Sciatic nerve (tissue), 2 donors: ENCODE measurements around the gene AGBL4. TPM values are rescaled to one million over a fixed set of nuclear protein-coding genes. Genes with fewer than 3 reads are reported as not detected.

ENCODE experiments used
- ATAC-seq: fragments of 200-7000 bp; cut with Tn5 transposase; one replicate; pipeline ENCODE4 v1.9.1; 2020; ENCODE audit warnings: mild to moderate bottlenecking, moderate library complexity
- DNase-seq: peaks from one replicate; pipeline ENCODE4 v3.0.0-alpha.2; 2020; ENCODE audit warnings: low spot score
- intact Hi-C: fragments of 100-400 bp; cut with DNase I; formaldehyde crosslinking; loops from one replicate; pipeline ENCODE4 v1.14.2; 2022
- total RNA-seq: library from RNA; stranded (reverse); fragmentation: NEBNext Ultra II Directional; extraction: Animal tissue kit (Norgen Biotek cat#: 25700); gene quantifications from one replicate; pipeline ENCODE4 v1.2.1, GENCODE V29; 2021
- donor health status: DM: no; HTN: no; CAD: no.
- donor health status: DM: no; HTN: no; CAD: no.

The AGBL4 gene
- total RNA-seq, 1 donor from 2014 or later: 1.3 TPM

GRCh38 chr1:48693180-48693579 lies 1330.6 kb downstream of the AGBL4 start:
- intact Hi-C loops: no loop called here
- ATAC-seq (no peak), DNase-seq (no peak)

GRCh38 chr1:48692235-48692634 lies 1331.5 kb downstream of the AGBL4 start:
- DNase-seq (no peak), ATAC-seq (no peak)
- intact Hi-C loops: no loop called here

GRCh38 chr1:48691429-48692001 lies 1332.2 kb downstream of the AGBL4 start:
- intact Hi-C loops: no loop called here
- no peak for ATAC-seq
- no peak for DNase-seq

GRCh38 chr1:48688102-48688760 lies 1335.5 kb downstream of the AGBL4 start:
- ATAC-seq (no peak), DNase-seq (no peak)
- intact Hi-C loops: no loop called here

- ATAC-seq: no peak
- no peak for DNase-seq
- intact Hi-C loops: no loop called here
Measured at GRCh38 chr1:48687282-48688045, 1336.3 kb downstream of the AGBL4 start.

GRCh38 chr1:48686159-48686558 lies 1337.6 kb downstream of the AGBL4 start:
- no peak for ATAC-seq
- intact Hi-C loops: no loop called here
- DNase-seq: no peak

- intact Hi-C loops: no loop called here
- DNase-seq: no peak
- peak; percentile 25 for ATAC-seq
Measured at GRCh38 chr1:48684381-48684780, 1339.4 kb downstream of the AGBL4 start.

GRCh38 chr1:48683839-48684238 lies 1339.9 kb downstream of the AGBL4 start:
- intact Hi-C loops: no loop called here
- DNase-seq (no peak), ATAC-seq (peak; percentile 78)

- no peak for DNase-seq
- intact Hi-C loops: no loop called here
- no peak for ATAC-seq
Measured at GRCh38 chr1:48681476-48682305, 1342.1 kb downstream of the AGBL4 start.

- ATAC-seq: no peak
- intact Hi-C loops: no loop called here
- DNase-seq: no peak
Measured at GRCh38 chr1:48680411-48681035, 1343.2 kb downstream of the AGBL4 start.

GRCh38 chr1:48679859-48680258 lies 1343.9 kb downstream of the AGBL4 start:
- intact Hi-C loops: no loop called here

GRCh38 chr1:48678710-48679505 lies 1344.8 kb downstream of the AGBL4 start:
- intact Hi-C loops: no loop called here
- ATAC-seq (no peak), DNase-seq (no peak)

More at GRCh38 chr1:48679859-48680258, 1343.9 kb downstream of the AGBL4 start:
- DNase-seq (no peak), ATAC-seq (no peak)

GRCh38 chr1:48677306-48678287 lies 1346.2 kb downstream of the AGBL4 start:
- peak; percentile 70 for DNase-seq
- intact Hi-C loops: no loop called here

GRCh38 chr1:48676822-48677221 lies 1346.9 kb downstream of the AGBL4 start:
- ATAC-seq (no peak), DNase-seq (no peak)
- intact Hi-C loops: no loop called here

More at GRCh38 chr1:48677306-48678287, 1346.2 kb downstream of the AGBL4 start:
- peak; percentile 47 for ATAC-seq

GRCh38 chr1:48676376-48676775 lies 1347.4 kb downstream of the AGBL4 start:
- ATAC-seq (no peak), DNase-seq (no peak)
- intact Hi-C loops: no loop called here

- intact Hi-C loops: no loop called here
- DNase-seq (no peak), ATAC-seq (no peak)
Measured at GRCh38 chr1:48675251-48675650, 1348.5 kb downstream of the AGBL4 start.

GRCh38 chr1:48674641-48675040 lies 1349.1 kb downstream of the AGBL4 start:
- DNase-seq (no peak), ATAC-seq (no peak)
- intact Hi-C loops: no loop called here
